OCI-LY7 (cell line): ENCODE data around the gene PDK1. TPM values are rescaled to one million over a fixed set of nuclear protein-coding genes. Genes with fewer than 3 reads are reported as not detected.

ENCODE experiments used
- BruUV-seq: library from RNA; stranded (reverse); fragments of 400-500 nt; replicated peaks from 2 replicates; lab custom pipeline; 2021; lab: Mats Ljungman, UMichigan
- CTCF ChIA-PET: fragments of 300-600 bp; sonication (Branson Sonifier 250); formaldehyde crosslinking; loops from one replicate; lab custom pipeline; 2022; ENCODE audit warnings: antibody characterized with exemption; ENCODE audit not compliant: unreplicated experiment; lab: Charles Lee
- POLR2A ChIA-PET: fragments of 300-600 bp; sonication (Branson Sonifier 250); formaldehyde crosslinking; loops from one replicate; lab custom pipeline; 2022; ENCODE audit warnings: antibody characterized with exemption; lab: Charles Lee
- DNase-seq: peaks from one replicate; pipeline ENCODE4 v3.0.0-alpha.2; 2015; ENCODE audit warnings: low spot score
- H2AFZ ChIP-seq: fragments of 200-600 bp; sonication (generic), shearing (Covaris generic); 2 replicates; pipeline ENCODE4 v1.6.1; 2014; ENCODE audit warnings: mild to moderate bottlenecking, antibody characterized with exemption, low read length, moderate library complexity
- H3K27ac ChIP-seq: fragments of 200-600 bp; sonication (generic); 2 replicates; pipeline ENCODE4 v1.5.1; 2014; ENCODE audit warnings: mixed run types, low read depth, mild to moderate bottlenecking, moderate library complexity, low read length, inconsistent platforms; ENCODE audit not compliant: poor library complexity, severe bottlenecking
- H3K36me3 ChIP-seq: fragments of 200-600 bp; sonication (generic); 2 replicates; pipeline ENCODE4 v1.6.1; 2014; ENCODE audit warnings: mild to moderate bottlenecking, antibody characterized with exemption, low read length, moderate library complexity, mixed read lengths; ENCODE audit not compliant: insufficient read depth
- H3K4me1 ChIP-seq: fragments of 200-600 bp; sonication (generic); 2 replicates; pipeline ENCODE4 v1.5.1; 2014; ENCODE audit warnings: mild to moderate bottlenecking, low read length; ENCODE audit not compliant: insufficient read depth, poor library complexity, severe bottlenecking
- H3K4me2 ChIP-seq: fragments of 200-600 bp; sonication (generic); 2 replicates; pipeline ENCODE4 v1.6.1; 2014; ENCODE audit warnings: mild to moderate bottlenecking, low read length
- H3K4me3 ChIP-seq: fragments of 200-600 bp; sonication (generic); 2 replicates; pipeline ENCODE4 v1.5.1; 2014; ENCODE audit warnings: mild to moderate bottlenecking, low read depth, low read length; ENCODE audit not compliant: poor library complexity, severe bottlenecking
- H3K79me2 ChIP-seq: fragments of 200-600 bp; sonication (generic); 2 replicates; pipeline ENCODE4 v1.6.1; 2016; ENCODE audit warnings: low read depth, mild to moderate bottlenecking, low read length, moderate library complexity, mixed read lengths; ENCODE audit not compliant: insufficient read depth
- H3K9me2 ChIP-seq: fragments of 200-600 bp; sonication (generic); 2 replicates; pipeline ENCODE4 v1.6.1; 2016; ENCODE audit warnings: mild to moderate bottlenecking, low read length, mixed read lengths; ENCODE audit not compliant: insufficient read depth
- H3K9me3 ChIP-seq: fragments of 200-600 bp; sonication (generic); 2 replicates; pipeline ENCODE4 v1.6.1; 2014; ENCODE audit warnings: mild to moderate bottlenecking, mixed run types, low read length, mixed read lengths
- H4K20me1 ChIP-seq: fragments of 200-600 bp; sonication (generic); 2 replicates; pipeline ENCODE4 v1.6.1; 2014; ENCODE audit warnings: mild to moderate bottlenecking, antibody characterized with exemption, low read length, moderate library complexity, mixed read lengths; ENCODE audit not compliant: insufficient read depth
- CTCF ChIP-seq: fragments of 200-600 bp; sonication (generic); conservative IDR thresholded peaks from 2 replicates; pipeline ENCODE4 v1.5.1; 2014; ENCODE audit warnings: mild to moderate bottlenecking, antibody characterized with exemption, low read length, moderate library complexity, mixed read lengths
- EZH2phosphoT487 ChIP-seq: fragments of 200-600 bp; sonication (generic); IDR thresholded peaks from 2 replicates; pipeline ENCODE4 v1.6.1; 2018; ENCODE audit warnings: low read depth, borderline replicate concordance, mild to moderate bottlenecking, mixed run types, antibody characterized with exemption, low read length, moderate library complexity, mixed read lengths
- intact Hi-C: fragments of 100-400 bp; cut with micrococcal nuclease; formaldehyde crosslinking; loops from one replicate; pipeline ENCODE4 v1.10.0; 2022; ENCODE audit not compliant: unreplicated experiment
- total RNA-seq, 2 experiments: library from RNA; depleted of rRNA in 1 of 2; stranded (reverse); fragments of >200 nt in 1 of 2; shearing (Covaris generic) in 1 of 2; gene quantifications; 2 replicates each; pipeline ENCODE4 v1.2.3, GENCODE V29; 2014 to 2022

The PDK1 gene
- total RNA-seq, 2 experiments from 2014 or later: 29.3 to 42.4 TPM

GRCh38 chr2:172554352-172555271 is 1.3 kb upstream of the PDK1 start:
- peak; percentile 20 for DNase-seq

GRCh38 chr2:172555272-172555521 is 693 bp upstream of the PDK1 start:
- peak overlapping the region; percentile 77 for H3K27ac ChIP-seq
- H3K79me2 ChIP-seq: peaks cover 28% of the 10 kb centered on the region; the same call in 1 of the 2 replicates
- peaks cover 15% of the 10 kb centered on the region for H3K36me3 ChIP-seq
- H3K4me2 ChIP-seq: peak overlapping the region; percentile 68
- peak overlapping the region; percentile 86 for H2AFZ ChIP-seq
- no peak for DNase-seq
- H4K20me1 ChIP-seq: no peaks in the 10 kb centered on the region
- ChIA-PET POLR2A (interaction anchor here (1.0 to 1.2 kb wide), 4 partner anchors 9 to 82 kb away, joined by 3 to 4 read pairs (median 3); no protein-coding TSS in a partner anchor), CTCF (no interaction called here)
- H3K9me3 ChIP-seq: no peaks in the 10 kb centered on the region
- intact Hi-C loops: loop anchor here (5.0 to 10.0 kb wide), 2 partner anchors 797 to 1120 kb away; partner anchors contain the start of genes CDCA7, DCAF17 and METTL8
- no TSS peak for BruUV-seq
- no peaks in the 10 kb centered on the region for H3K9me2 ChIP-seq
- H3K4me3 ChIP-seq: peak overlapping the region; percentile 90
- TF ChIP-seq EZH2phosphoT487: no peak
- H3K4me1 ChIP-seq: peaks cover 27% of the 10 kb centered on the region

More at GRCh38 chr2:172554352-172555271, 1.3 kb upstream of the PDK1 start:
- no peaks in the 10 kb centered on the region for H3K9me2 ChIP-seq
- H3K4me3 ChIP-seq: peak overlapping the region; percentile 90
- no peak for TF ChIP-seq CTCF
- no peak for TF ChIP-seq EZH2phosphoT487
- POLR2A ChIA-PET: interaction anchor here (0.7 to 1.3 kb wide), 6 partner anchors 10 to 294 kb away, joined by 3 to 4 read pairs (median 3); no protein-coding TSS in a partner anchor
- H3K36me3 ChIP-seq: peaks cover 11% of the 10 kb centered on the region
- BruUV-seq: TSS peak; percentile 51
- H4K20me1 ChIP-seq: no peaks in the 10 kb centered on the region
- intact Hi-C loops: loop anchor here (5.0 to 10.0 kb wide), 2 partner anchors 798 to 1120 kb away; partner anchors contain the start of genes CDCA7, DCAF17 and METTL8
- no peaks in the 10 kb centered on the region for H3K9me3 ChIP-seq
- H3K4me2 ChIP-seq: peak overlapping the region; percentile 68
- H3K79me2 ChIP-seq: peaks cover 28% of the 10 kb centered on the region; the same call in 1 of the 2 replicates
- H2AFZ ChIP-seq: peak overlapping the region; percentile 86
- CTCF ChIA-PET: no interaction called here
- peaks cover 27% of the 10 kb centered on the region for H3K4me1 ChIP-seq
- no peak overlapping the region for H3K27ac ChIP-seq

DNA sequence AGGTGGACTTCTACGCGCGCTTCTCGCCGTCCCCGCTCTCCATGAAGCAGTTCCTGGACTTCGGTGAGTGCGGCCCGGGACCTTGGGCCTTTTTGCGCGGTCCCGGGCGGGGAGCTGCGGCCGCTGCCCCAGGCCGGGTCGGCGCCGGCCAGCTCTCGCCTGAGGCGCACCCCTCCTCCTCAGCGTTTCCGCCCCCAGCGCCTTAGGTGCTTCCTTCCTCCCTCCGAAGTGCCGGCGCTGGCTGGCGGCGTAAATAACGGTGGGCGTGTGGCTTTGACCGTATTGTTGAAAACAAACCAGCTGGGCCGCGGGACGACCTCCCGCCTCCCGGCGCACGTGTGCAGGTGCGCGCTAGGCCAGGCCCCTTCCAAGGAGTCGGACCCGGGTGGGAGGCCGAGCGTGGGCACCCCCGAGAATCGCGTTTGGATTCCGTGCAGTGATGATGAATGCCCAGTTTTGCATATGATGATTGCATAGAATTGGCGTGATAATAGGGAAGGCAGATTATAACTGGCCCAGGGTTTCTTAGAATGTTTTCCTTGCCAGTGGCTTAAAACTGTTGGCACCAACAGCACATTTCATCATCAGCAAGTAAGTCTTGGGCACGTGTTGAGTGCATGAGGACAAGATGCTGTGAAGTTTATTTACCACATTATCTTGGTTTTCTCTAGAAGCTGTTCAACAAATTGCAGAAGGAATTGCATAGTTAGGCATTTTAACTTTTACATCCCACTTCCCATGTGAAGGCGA is 569 bp downstream of the PDK1 start:
- Histone ChIP-seq H2AFZ (peak overlapping the region; percentile 86), H3K4me3 (peak overlapping the region; percentile 90), H3K27ac (peak overlapping the region; percentile 77), H3K9me2 (no peaks in the 10 kb centered on the region), H3K9me3 (no peaks in the 10 kb centered on the region), H3K4me1 (peaks cover 27% of the 10 kb centered on the region), H3K4me2 (peak overlapping the region; percentile 94), H3K79me2 (peaks cover 28% of the 10 kb centered on the region; the same call in 1 of the 2 replicates), H4K20me1 (no peaks in the 10 kb centered on the region), H3K36me3 (peaks cover 23% of the 10 kb centered on the region)
- BruUV-seq: no TSS peak
- no peak for TF ChIP-seq EZH2phosphoT487
- no peak for TF ChIP-seq CTCF
- intact Hi-C loops: loop anchor here (2.0 to 10.0 kb wide), 3 partner anchors 796 to 1626 kb away; partner anchors contain the start of genes CDCA7, DCAF17 and METTL8
- DNase-seq: peak; percentile 89
- ChIA-PET CTCF (no interaction called here), POLR2A (interaction anchor here (0.6 to 1.2 kb wide), 4 partner anchors 56 to 870 kb away, joined by 3 to 4 read pairs (median 3); partner anchors contain the start of gene DYNC1I2)
